Measurements from ENCODE around the gene PGLYRP1.

DNA sequence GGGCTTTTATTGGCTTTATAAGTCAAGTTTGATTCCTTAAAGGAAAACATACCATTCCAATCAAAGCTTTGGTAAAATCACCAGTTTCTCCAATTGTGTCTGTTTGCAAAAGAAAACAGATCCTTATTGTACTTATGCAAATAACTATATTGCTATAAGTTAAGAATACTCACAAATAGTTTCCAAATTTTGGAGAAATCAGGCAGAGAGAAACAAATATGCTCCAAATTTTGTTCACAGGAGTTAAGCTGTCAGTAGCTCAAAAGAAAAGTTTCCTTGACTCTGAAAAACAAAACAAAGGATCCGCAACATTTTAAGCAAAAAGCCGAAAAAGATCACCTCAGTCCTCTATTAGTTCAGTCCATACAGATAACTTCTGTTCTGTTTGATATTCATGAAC lies 37.2 kb upstream of the PGLYRP1 start:
- TF ChIP-seq, protein P1, sequence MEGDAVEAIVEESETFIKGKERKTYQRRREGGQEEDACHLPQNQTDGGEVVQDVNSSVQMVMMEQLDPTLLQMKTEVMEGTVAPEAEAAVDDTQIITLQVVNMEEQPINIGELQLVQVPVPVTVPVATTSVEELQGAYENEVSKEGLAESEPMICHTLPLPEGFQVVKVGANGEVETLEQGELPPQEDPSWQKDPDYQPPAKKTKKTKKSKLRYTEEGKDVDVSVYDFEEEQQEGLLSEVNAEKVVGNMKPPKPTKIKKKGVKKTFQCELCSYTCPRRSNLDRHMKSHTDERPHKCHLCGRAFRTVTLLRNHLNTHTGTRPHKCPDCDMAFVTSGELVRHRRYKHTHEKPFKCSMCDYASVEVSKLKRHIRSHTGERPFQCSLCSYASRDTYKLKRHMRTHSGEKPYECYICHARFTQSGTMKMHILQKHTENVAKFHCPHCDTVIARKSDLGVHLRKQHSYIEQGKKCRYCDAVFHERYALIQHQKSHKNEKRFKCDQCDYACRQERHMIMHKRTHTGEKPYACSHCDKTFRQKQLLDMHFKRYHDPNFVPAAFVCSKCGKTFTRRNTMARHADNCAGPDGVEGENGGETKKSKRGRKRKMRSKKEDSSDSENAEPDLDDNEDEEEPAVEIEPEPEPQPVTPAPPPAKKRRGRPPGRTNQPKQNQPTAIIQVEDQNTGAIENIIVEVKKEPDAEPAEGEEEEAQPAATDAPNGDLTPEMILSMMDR (conservative IDR thresholded peaks at IDR 0.05; ENCODE audit: low read depth, low read length), result no peak
- no peak for TF ChIP-seq EZH2phosphoT487 (IDR thresholded peaks at IDR 0.05; ENCODE audit: borderline replicate concordance, low read length)
- TF ChIP-seq EZH2 (IDR thresholded peaks at IDR 0.05; ENCODE audit: low read length, unreplicated experiment), result no peak
